IPS DF 6.9 (cell line): ENCODE data around the gene STK32B.

Source experiments
- DNase-seq: peaks from one replicate; pipeline ENCODE4 v3.0.0-alpha.2; 2013; ENCODE audit warnings: low read depth, low spot score
- H3K27ac ChIP-seq: one replicate; pipeline ENCODE4 v1.5.1; 2013; ENCODE audit warnings: low read length, control low read depth
- H3K27me3 ChIP-seq: 2 replicates; pipeline ENCODE4 v1.6.1; 2013; ENCODE audit warnings: mild to moderate bottlenecking, low read length; ENCODE audit not compliant: control insufficient read depth, insufficient read depth
- H3K36me3 ChIP-seq: 2 replicates; pipeline ENCODE4 v1.6.1; 2013; ENCODE audit warnings: low read length; ENCODE audit not compliant: control insufficient read depth, insufficient read depth
- H3K4me1 ChIP-seq: 2 replicates; pipeline ENCODE4 v1.6.1; 2013; ENCODE audit warnings: low read length; ENCODE audit not compliant: control insufficient read depth, insufficient read depth
- H3K4me3 ChIP-seq: 2 replicates; pipeline ENCODE4 v1.5.1; 2013; ENCODE audit warnings: mild to moderate bottlenecking, low read length
- H3K9me3 ChIP-seq: 2 replicates; pipeline ENCODE4 v1.6.1; 2013; ENCODE audit warnings: low read length, inconsistent platforms; ENCODE audit not compliant: control insufficient read depth, insufficient read depth
- WGBS: extraction: QIAGEN DNeasy Blood & Tissue Kit; methylation state at CpG from one replicate; pipeline ENCODE4 v1.1.7; 2013; ENCODE audit warnings: mixed read lengths, missing lambda C conversion rate; ENCODE audit not compliant: insufficient read length, insufficient coverage; 5-methylcytosine and 5-hydroxymethylcytosine counted together

STK32B gene

DNA sequence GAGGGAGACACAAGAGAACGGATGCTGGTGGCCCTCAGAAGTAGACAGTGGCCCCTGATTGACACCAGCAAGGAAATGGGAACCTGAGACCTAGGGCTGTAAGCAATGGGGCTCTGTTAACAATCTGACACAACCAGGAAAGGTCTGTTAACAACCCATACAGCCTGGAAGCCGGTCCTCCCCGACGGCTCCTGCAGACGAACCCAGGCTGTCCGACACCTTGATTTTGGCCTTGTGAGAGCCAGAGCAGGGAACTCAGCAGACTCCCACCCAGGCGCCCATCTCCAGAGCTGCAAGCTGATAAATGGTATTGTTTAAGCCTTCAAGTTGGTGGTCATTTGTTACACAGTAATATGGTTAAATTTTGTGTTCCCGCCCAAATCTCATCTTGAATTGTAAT is 21.8 kb upstream of the STK32B start:
- no peaks in the 10 kb centered on the region for H3K36me3 ChIP-seq
- H3K4me3 ChIP-seq, result no peak overlapping the region
- WGBS, result no CpG with 5 or more reads among the region's 8 CpGs
- H3K27me3 ChIP-seq, result no peaks in the 10 kb centered on the region
- no peaks in the 10 kb centered on the region for H3K4me1 ChIP-seq
- H3K9me3 ChIP-seq, result no peaks in the 10 kb centered on the region
- H3K27ac ChIP-seq, result no peak overlapping the region
- no peak for DNase-seq

DNA sequence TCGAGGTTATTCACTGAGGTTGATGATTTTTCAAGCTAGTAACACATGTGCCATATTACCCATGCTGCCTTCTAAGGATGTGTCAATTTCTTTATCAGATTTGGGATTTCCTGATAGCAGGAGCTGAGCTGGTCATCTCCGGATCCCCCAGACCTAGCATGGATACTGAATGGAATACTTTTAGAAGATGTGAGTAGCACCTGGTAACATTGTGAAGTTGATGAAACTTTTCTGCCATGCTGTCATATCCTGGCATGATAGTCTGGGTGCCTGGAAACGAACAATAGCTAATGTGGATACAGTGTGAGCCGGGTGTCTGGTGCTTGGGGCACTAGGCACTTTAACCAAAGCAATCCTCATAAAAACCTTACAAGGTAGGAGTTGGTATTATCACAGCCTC is 21.1 kb upstream of the STK32B start:
- Histone ChIP-seq H3K27me3 (no peaks in the 10 kb centered on the region), H3K27ac (no peak overlapping the region), H3K9me3 (no peaks in the 10 kb centered on the region), H3K4me1 (no peaks in the 10 kb centered on the region), H3K4me3 (no peak overlapping the region), H3K36me3 (no peaks in the 10 kb centered on the region)
- no peak for DNase-seq
- WGBS, result no CpG with 5 or more reads among the region's 4 CpGs

DNA sequence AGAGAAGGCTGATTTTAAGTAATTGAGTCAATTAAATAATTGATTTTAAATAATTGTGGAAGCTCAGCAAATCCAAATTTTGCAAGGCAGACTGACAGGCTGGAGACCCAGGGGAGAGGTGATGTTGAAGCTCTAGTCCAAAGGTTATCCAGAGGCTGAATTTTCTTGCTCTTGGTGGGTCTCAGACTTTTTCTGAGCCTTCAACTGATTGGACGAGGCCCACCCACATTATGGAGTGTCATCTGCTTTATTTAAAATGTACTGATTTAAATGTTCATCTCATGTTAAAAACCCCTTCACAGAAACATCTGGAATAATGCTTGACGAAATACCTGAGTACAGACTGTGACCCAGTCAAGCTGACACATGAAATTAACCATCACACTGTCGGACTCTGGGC is 20.4 kb upstream of the STK32B start:
- H3K27me3 ChIP-seq, result no peaks in the 10 kb centered on the region
- no peaks in the 10 kb centered on the region for H3K4me1 ChIP-seq
- H3K36me3 ChIP-seq, result no peaks in the 10 kb centered on the region
- H3K27ac ChIP-seq, result no peak overlapping the region
- no peak for DNase-seq
- no CpG with 5 or more reads among the region's 3 CpGs for WGBS
- no peaks in the 10 kb centered on the region for H3K9me3 ChIP-seq
- no peak overlapping the region for H3K4me3 ChIP-seq

DNA sequence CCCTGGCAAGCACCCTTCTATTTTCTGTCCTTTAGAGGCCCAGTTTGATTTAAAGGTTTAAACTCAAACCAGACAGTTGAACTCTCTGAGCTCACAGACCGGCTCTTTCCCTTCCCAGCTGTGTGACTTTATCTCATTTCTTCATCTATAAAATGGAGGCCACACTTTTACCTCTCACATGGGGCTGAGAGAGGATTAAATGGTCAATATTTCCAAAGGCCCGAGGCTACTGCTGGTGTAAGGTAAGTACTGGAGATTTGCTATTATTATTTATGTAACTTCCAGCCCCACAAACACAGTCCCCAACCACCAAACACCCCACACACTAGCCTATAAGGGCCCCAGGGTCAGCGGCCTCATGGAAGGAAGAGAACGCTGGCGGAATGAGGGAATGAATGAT is 18.5 kb upstream of the STK32B start:
- DNase-seq, result no peak
- no CpG with 5 or more reads among the region's 5 CpGs for WGBS

DNA sequence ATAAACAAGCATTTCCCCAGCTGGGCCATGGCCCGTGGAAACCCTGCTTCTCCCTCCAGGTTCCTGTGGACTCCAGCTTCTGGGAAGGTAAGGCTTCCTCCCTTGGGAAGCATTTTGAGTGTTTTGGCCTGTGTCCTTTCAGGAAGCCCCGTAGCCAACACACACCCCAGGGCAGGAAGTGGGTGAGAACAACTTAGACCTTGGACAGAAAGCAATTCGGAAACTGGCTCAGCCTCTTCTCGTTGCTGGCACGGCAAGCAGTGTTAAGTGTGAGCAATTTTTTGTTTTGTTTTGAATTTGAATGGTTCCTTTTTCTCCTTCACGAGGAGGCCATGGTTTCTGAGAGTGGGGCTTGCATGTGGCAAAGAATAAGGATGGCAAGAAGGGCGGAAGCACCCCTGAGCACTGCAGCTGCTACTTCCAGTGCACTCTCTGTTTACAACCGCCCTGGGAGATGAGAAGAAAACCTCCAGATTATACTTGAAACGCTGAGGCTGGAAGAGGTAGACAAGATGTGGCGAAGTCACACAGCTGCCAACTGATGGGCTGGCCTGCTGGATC is 17.9 kb upstream of the STK32B start:
- no peak overlapping the region for H3K27ac ChIP-seq
- DNase-seq, result no peak
- no peaks in the 10 kb centered on the region for H3K4me1 ChIP-seq
- H3K27me3 ChIP-seq, result no peaks in the 10 kb centered on the region
- H3K9me3 ChIP-seq, result no peaks in the 10 kb centered on the region
- WGBS, result no CpG with 5 or more reads among the region's 10 CpGs
- no peak overlapping the region for H3K4me3 ChIP-seq
- H3K36me3 ChIP-seq, result no peaks in the 10 kb centered on the region

More for the DNA sequence above, 18.5 kb upstream of the STK32B start:
- H3K27ac ChIP-seq, result no peak overlapping the region
- no peaks in the 10 kb centered on the region for H3K4me1 ChIP-seq
- no peaks in the 10 kb centered on the region for H3K9me3 ChIP-seq
- no peak overlapping the region for H3K4me3 ChIP-seq
- H3K36me3 ChIP-seq, result no peaks in the 10 kb centered on the region
- no peaks in the 10 kb centered on the region for H3K27me3 ChIP-seq

DNA sequence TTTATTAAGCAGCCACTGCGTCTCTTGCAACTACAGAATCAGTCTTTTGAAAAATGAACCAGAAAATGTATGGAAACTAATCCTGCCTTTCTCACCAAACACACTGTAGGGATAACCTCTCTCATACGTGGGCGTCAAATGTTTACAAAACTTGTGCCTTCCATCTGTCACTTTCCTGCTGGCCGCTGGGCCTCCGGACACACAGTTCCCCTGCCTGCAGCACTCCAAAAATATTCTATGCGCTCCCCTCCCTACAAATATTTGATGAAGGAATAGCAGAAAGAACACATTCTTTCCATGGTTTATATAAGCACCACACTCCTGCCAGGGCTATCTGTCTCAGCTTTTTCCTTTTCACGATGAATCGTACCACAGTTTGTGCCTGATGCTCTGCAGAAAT is 17.1 kb upstream of the STK32B start:
- no CpG with 5 or more reads among the region's 8 CpGs for WGBS
- Histone ChIP-seq H3K9me3 (no peaks in the 10 kb centered on the region), H3K4me1 (no peaks in the 10 kb centered on the region), H3K27me3 (no peaks in the 10 kb centered on the region), H3K27ac (no peak overlapping the region), H3K4me3 (no peak overlapping the region), H3K36me3 (no peaks in the 10 kb centered on the region)
- DNase-seq, result no peak

DNA sequence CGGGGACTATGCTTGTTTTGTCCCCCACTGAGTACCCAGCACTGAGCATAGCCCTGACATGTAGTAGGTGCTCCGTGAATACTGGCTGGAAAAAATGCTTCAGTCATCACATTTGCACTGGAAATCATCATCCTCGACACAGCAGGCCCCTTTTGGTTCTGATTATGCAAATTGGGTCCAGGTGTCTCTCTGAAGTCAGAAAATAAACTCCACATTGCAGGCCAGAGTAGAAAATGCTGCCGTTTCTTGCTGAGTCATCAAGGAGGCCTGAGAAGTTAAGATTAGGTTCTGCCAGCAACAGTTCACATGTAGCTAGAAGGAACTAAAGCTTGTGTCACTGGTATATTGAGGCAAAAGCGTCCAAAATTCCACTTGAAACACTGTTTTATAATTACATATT is 15.0 kb upstream of the STK32B start:
- no peaks in the 10 kb centered on the region for H3K4me1 ChIP-seq
- H3K27me3 ChIP-seq, result no peaks in the 10 kb centered on the region
- no peaks in the 10 kb centered on the region for H3K36me3 ChIP-seq
- WGBS, result no CpG with 5 or more reads among the region's 5 CpGs
- DNase-seq, result no peak
- H3K4me3 ChIP-seq, result no peak overlapping the region
- H3K27ac ChIP-seq, result no peak overlapping the region
- H3K9me3 ChIP-seq, result no peaks in the 10 kb centered on the region

DNA sequence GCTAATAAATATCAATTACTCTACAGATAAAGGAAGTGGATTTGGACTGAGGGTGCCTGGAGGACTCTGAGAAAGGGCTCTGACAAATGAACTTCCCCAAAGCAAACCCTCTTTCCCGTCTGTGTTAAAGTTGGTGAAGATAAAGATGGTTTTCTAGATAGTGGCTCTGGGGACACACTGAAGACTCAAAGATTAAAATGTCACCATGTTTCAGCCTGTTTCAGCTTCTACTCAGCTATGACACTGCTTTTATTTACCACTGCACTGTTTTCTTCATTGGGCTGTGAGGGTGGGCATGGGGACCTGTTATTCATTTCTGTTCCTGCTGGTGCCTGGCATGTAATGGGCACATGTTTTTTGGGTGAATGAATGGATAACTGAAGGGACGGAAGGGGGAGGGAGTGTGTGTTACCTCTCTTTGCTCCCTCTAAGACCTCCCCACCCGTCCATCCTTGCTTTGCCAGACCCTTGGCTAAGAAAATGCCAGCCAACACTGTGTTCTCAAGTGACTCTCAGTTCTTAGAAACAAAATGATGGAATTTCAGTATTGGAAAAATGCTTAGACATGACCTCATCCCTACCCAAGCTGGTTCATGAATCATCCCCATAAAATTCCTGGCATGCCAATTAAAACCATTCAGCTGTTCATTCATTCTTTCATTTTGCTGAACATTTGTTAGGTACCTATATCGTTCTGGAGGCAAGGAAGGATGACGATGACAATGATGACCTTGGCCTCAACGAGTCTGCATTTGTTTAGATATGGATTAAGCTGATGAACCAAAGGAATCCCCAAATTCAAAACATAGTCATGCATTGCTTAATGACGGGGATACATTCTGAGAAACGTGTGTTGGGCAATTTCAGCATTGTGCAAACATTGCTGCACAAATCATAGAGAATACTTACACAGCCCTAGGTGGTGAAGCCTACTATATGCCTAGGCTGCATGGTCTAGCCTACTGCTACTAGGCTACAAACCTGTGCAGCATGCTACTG is 13.4 kb upstream of the STK32B start:
- Histone ChIP-seq H3K4me1 (no peaks in the 10 kb centered on the region), H3K4me3 (no peak overlapping the region), H3K27me3 (no peaks in the 10 kb centered on the region), H3K27ac (no peak overlapping the region), H3K36me3 (no peaks in the 10 kb centered on the region), H3K9me3 (no peaks in the 10 kb centered on the region)
- no peak for DNase-seq
- no CpG with 5 or more reads among the region's 8 CpGs for whole genome bisulfite sequencing

DNA sequence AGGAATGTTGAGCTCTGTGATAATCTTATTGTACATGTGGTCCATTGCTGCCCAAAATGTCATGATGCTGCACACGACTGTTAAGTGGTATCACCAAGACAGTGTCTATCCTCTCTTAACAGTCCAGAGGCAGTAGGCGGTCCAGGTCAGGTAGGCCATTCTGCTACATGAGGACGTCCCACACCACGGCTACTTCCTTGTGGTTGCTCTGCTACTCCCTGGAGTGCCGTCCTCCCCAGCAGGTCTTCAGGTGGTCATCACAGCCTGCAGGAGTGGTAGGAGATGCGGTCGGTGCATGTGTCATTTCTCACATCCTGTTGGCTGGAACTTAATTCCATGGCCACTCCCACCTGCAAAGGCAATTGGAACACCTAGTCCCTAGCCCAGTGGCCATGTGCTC is 11.5 kb upstream of the STK32B start:
- H3K4me3 ChIP-seq, result no peak overlapping the region
- no peak for DNase-seq
- H3K27ac ChIP-seq, result no peak overlapping the region
- no CpG with 5 or more reads among the region's 7 CpGs for WGBS
- no peaks in the 10 kb centered on the region for H3K4me1 ChIP-seq
- H3K9me3 ChIP-seq, result no peaks in the 10 kb centered on the region
- H3K36me3 ChIP-seq, result no peaks in the 10 kb centered on the region
- no peaks in the 10 kb centered on the region for H3K27me3 ChIP-seq

DNA sequence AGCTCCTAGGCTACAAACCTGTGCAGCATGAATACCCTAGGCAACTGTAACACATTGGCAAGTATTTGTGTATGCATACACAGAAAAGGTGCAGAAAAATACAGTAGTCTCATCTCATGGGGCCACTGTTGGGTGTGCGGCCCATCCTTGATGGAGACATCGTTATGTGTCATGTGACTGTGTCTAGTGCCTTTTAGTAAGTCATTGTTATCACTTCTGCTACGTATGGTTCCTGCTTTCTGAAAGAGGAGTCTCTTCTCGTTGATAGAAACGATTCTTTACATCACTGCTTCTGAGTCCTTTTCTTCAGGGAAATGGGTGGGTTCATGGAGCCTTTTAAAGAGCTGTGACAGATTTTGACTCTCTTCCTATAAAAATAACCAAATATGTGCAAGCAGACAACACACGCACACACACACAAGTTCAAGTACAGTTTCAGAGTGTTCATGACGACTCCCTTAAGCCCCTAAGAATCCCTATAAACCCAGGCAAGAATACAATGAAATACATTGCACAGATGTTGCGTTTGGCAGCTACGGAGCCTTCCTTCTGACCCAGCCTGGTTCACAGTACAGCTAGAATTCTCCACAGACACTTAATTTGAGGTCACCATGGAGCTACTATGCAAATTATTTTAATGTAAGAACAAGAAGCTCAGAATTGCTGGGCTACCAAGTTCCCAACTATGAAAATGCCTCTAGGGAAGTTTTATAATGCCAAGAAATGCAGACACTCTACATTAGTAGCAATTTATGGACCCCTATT is 10.2 kb upstream of the STK32B start:
- WGBS, result no CpG with 5 or more reads among the region's 9 CpGs
- Histone ChIP-seq H3K27me3 (no peaks in the 10 kb centered on the region), H3K9me3 (no peaks in the 10 kb centered on the region), H3K36me3 (no peaks in the 10 kb centered on the region), H3K4me1 (no peaks in the 10 kb centered on the region), H3K4me3 (no peak overlapping the region), H3K27ac (no peak overlapping the region)
- DNase-seq, result no peak
